ENCODE results near the gene TRIO.

Gene TRIO

GRCh38 chr5:14364576-14365472, 221.7 kb downstream of the TRIO start:
- peak; percentile 72 for TF ChIP-seq CTCF (IDR thresholded peaks at IDR 0.05; ENCODE audit: low read depth, low read length, missing control alignments)
- DNase-seq: no peak
- H3K4me3 ChIP-seq (ENCODE audit: low read depth, low read length): no peak overlapping the region
- peaks cover 92% of the 10 kb centered on the region for H3K36me3 ChIP-seq (replicated peaks)
- no peak overlapping the region for H3K27ac ChIP-seq
- in situ Hi-C loops (cut with HindIII; ENCODE audit: low pct_ligation_motif_present, low sequenced_read_pairs): no loop called here
- H3K27me3 ChIP-seq (replicated peaks): no peaks in the 10 kb centered on the region

- H3K27me3 ChIP-seq (replicated peaks): no peaks in the 10 kb centered on the region
- peaks cover 92% of the 10 kb centered on the region for H3K36me3 ChIP-seq (replicated peaks)
- DNase-seq: no peak
- no peak overlapping the region for H3K27ac ChIP-seq
- no peak overlapping the region for H3K4me3 ChIP-seq (ENCODE audit: low read depth, low read length)
- TF ChIP-seq CTCF (IDR thresholded peaks at IDR 0.05; ENCODE audit: low read depth, low read length, missing control alignments): no peak
- in situ Hi-C loops (cut with HindIII; ENCODE audit: low pct_ligation_motif_present, low sequenced_read_pairs): no loop called here
These were observed 222.8 kb downstream of the TRIO start for GRCh38 chr5:14365831-14366430.

- Histone ChIP-seq H3K27ac (no peak overlapping the region), H3K27me3 (replicated peaks) (no peaks in the 10 kb centered on the region), H3K4me3 (ENCODE audit: low read depth, low read length) (no peak overlapping the region), H3K36me3 (replicated peaks) (peaks cover 91% of the 10 kb centered on the region)
- TF ChIP-seq CTCF (IDR thresholded peaks at IDR 0.05; ENCODE audit: low read depth, low read length, missing control alignments): no peak
- in situ Hi-C loops (cut with HindIII; ENCODE audit: low pct_ligation_motif_present, low sequenced_read_pairs): no loop called here
- DNase-seq: no peak
These were observed 223.6 kb downstream of the TRIO start for GRCh38 chr5:14366763-14367162.

- DNase-seq: no peak
- no peak overlapping the region for H3K27ac ChIP-seq
- no peak overlapping the region for H3K4me3 ChIP-seq (ENCODE audit: low read depth, low read length)
- in situ Hi-C loops (cut with HindIII; ENCODE audit: low pct_ligation_motif_present, low sequenced_read_pairs): no loop called here
- TF ChIP-seq CTCF (IDR thresholded peaks at IDR 0.05; ENCODE audit: low read depth, low read length, missing control alignments): no peak
- no peaks in the 10 kb centered on the region for H3K27me3 ChIP-seq (replicated peaks)
- peaks cover 90% of the 10 kb centered on the region for H3K36me3 ChIP-seq (replicated peaks)
These were observed 224.2 kb downstream of the TRIO start for GRCh38 chr5:14367364-14367763.

- peaks cover 92% of the 10 kb centered on the region for H3K36me3 ChIP-seq (replicated peaks)
- no peak for TF ChIP-seq CTCF (IDR thresholded peaks at IDR 0.05; ENCODE audit: low read depth, low read length, missing control alignments)
- no peak for DNase-seq
- in situ Hi-C loops (cut with HindIII; ENCODE audit: low pct_ligation_motif_present, low sequenced_read_pairs): no loop called here
- no peak overlapping the region for H3K4me3 ChIP-seq (ENCODE audit: low read depth, low read length)
- no peaks in the 10 kb centered on the region for H3K27me3 ChIP-seq (replicated peaks)
- no peak overlapping the region for H3K27ac ChIP-seq
These were observed 226.6 kb downstream of the TRIO start for GRCh38 chr5:14369780-14370179.
